HepG2 (cell line): ENCODE measurements around the gene SEPHS1. TPM values are rescaled to one million over a fixed set of nuclear protein-coding genes. Genes with fewer than 3 reads are reported as not detected.

Source experiments
- GATAD2A ChIP-seq: IDR thresholded peaks from 2 replicates; pipeline ENCODE4 v1.6.1; 2016
- GMEB1 ChIP-seq: sonication (generic); formaldehyde crosslinking; IDR thresholded peaks from 2 replicates; pipeline ENCODE4 v1.5.1; 2020; ENCODE audit warnings: missing genetic modification reagents, mild to moderate bottlenecking, borderline replicate concordance
- PITX1 ChIP-seq: sonication (generic); formaldehyde crosslinking; IDR thresholded peaks from 2 replicates; pipeline ENCODE4 v1.5.1; 2020; ENCODE audit warnings: mild to moderate bottlenecking, missing genetic modification reagents
- RXRA ChIP-seq: sonication (generic); formaldehyde crosslinking; IDR thresholded peaks from 2 replicates; pipeline ENCODE4 v1.5.1; 2020; ENCODE audit warnings: missing genetic modification reagents
- ZGPAT ChIP-seq: IDR thresholded peaks from 2 replicates; pipeline ENCODE4 v1.6.1; 2016; ENCODE audit warnings: mild to moderate bottlenecking
- ZKSCAN5 ChIP-seq: sonication (generic); formaldehyde crosslinking; IDR thresholded peaks from 2 replicates; pipeline ENCODE4 v1.5.1; 2020; ENCODE audit warnings: mild to moderate bottlenecking, missing genetic modification reagents
- ZMYM4 ChIP-seq: sonication (generic); formaldehyde crosslinking; IDR thresholded peaks from 2 replicates; pipeline ENCODE4 v1.8.1; 2023; ENCODE audit warnings: mild to moderate bottlenecking, missing genetic modification reagents
- ZNF24 ChIP-seq: fragments of 450-650 bp; IDR thresholded peaks from 2 replicates; pipeline ENCODE4 v1.6.1; 2017; ENCODE audit warnings: antibody characterized with exemption, mild to moderate bottlenecking
- ZNF333 ChIP-seq: sonication (generic); formaldehyde crosslinking; IDR thresholded peaks from 2 replicates; pipeline ENCODE4 v1.4.0; 2020; ENCODE audit warnings: mild to moderate bottlenecking, missing genetic modification reagents, borderline replicate concordance
- ZNF563 ChIP-seq: sonication (generic); formaldehyde crosslinking; IDR thresholded peaks from 2 replicates; pipeline ENCODE4 v1.8.0; 2022; ENCODE audit warnings: mild to moderate bottlenecking, moderate library complexity, missing genetic modification reagents
- ZNF747 ChIP-seq: sonication (generic); formaldehyde crosslinking; IDR thresholded peaks from 2 replicates; pipeline ENCODE4 v1.8.1; 2023; ENCODE audit warnings: missing genetic modification reagents, mild to moderate bottlenecking, borderline replicate concordance
- polyA plus RNA-seq, 8 experiments: library from polyadenylated mRNA; depleted of rRNA in 3 of 8; stranded (reverse) in 7 of 8; unstranded in 1 of 8; fragments of >200 nt; fragmentation: Illumina TruSeq in 4 of 8; extraction: Trizol in 4 of 8; gene quantifications; 2 replicates each; pipeline versions ENCODE4 v1.2.1 to v1.2.3, GENCODE V29; 2011 to 2016; ENCODE audit warnings: low read depth in 4 of 8, missing spikeins in 1 of 8, mixed read lengths in 1 of 8; ENCODE audit not compliant: insufficient read depth in 1 of 8
- total RNA-seq, 5 experiments: library from RNA; depleted of rRNA; stranded (reverse); fragments of >200 nt; fragmentation: Illumina TruSeq; extraction: Trizol; gene quantifications; 2 replicates each; pipeline ENCODE4 v1.2.3, GENCODE V29; 2016; ENCODE audit warnings: low read depth in 1 of 5
- TF ChIP-seq, protein P1 (sequence below): sonication (generic); formaldehyde crosslinking; IDR thresholded peaks from 2 replicates; pipeline ENCODE4 v1.5.0; 2020; ENCODE audit warnings: mild to moderate bottlenecking, missing genetic modification reagents, borderline replicate concordance
- TF ChIP-seq, protein P2 (sequence below): sonication (generic); formaldehyde crosslinking; IDR thresholded peaks from 2 replicates; pipeline ENCODE4 v1.4.0; 2020; ENCODE audit warnings: missing genetic modification reagents

SEPHS1 gene
- total and polyA plus RNA-seq, 2 of the 13 experiments (the other 11 are each of a cell fraction or from before 2014, with no cell fraction given) = 57.8 to 61.5 TPM

- TF ChIP-seq, protein P1, sequence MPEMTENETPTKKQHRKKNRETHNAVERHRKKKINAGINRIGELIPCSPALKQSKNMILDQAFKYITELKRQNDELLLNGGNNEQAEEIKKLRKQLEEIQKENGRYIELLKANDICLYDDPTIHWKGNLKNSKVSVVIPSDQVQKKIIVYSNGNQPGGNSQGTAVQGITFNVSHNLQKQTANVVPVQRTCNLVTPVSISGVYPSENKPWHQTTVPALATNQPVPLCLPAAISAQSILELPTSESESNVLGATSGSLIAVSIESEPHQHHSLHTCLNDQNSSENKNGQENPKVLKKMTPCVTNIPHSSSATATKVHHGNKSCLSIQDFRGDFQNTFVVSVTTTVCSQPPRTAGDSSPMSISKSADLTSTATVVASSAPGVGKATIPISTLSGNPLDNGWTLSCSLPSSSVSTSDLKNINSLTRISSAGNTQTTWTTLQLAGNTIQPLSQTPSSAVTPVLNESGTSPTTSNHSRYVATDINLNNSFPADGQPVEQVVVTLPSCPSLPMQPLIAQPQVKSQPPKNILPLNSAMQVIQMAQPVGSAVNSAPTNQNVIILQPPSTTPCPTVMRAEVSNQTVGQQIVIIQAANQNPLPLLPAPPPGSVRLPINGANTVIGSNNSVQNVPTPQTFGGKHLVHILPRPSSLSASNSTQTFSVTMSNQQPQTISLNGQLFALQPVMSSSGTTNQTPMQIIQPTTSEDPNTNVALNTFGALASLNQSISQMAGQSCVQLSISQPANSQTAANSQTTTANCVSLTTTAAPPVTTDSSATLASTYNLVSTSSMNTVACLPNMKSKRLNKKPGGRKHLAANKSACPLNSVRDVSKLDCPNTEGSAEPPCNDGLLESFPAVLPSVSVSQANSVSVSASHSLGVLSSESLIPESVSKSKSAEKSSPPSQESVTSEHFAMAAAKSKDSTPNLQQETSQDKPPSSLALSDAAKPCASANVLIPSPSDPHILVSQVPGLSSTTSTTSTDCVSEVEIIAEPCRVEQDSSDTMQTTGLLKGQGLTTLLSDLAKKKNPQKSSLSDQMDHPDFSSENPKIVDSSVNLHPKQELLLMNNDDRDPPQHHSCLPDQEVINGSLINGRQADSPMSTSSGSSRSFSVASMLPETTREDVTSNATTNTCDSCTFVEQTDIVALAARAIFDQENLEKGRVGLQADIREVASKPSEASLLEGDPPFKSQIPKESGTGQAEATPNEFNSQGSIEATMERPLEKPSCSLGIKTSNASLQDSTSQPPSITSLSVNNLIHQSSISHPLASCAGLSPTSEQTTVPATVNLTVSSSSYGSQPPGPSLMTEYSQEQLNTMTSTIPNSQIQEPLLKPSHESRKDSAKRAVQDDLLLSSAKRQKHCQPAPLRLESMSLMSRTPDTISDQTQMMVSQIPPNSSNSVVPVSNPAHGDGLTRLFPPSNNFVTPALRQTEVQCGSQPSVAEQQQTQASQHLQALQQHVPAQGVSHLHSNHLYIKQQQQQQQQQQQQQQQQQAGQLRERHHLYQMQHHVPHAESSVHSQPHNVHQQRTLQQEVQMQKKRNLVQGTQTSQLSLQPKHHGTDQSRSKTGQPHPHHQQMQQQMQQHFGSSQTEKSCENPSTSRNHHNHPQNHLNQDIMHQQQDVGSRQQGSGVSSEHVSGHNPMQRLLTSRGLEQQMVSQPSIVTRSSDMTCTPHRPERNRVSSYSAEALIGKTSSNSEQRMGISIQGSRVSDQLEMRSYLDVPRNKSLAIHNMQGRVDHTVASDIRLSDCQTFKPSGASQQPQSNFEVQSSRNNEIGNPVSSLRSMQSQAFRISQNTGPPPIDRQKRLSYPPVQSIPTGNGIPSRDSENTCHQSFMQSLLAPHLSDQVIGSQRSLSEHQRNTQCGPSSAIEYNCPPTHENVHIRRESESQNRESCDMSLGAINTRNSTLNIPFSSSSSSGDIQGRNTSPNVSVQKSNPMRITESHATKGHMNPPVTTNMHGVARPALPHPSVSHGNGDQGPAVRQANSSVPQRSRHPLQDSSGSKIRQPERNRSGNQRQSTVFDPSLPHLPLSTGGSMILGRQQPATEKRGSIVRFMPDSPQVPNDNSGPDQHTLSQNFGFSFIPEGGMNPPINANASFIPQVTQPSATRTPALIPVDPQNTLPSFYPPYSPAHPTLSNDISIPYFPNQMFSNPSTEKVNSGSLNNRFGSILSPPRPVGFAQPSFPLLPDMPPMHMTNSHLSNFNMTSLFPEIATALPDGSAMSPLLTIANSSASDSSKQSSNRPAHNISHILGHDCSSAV (CRISPR knock-in tag) = no peak
- TF ChIP-seq RXRA (CRISPR knock-in tag) (no peak), ZKSCAN5 (CRISPR knock-in tag) (no peak), GATAD2A (CRISPR knock-in tag) (peak; percentile 93), ZNF747 (CRISPR knock-in tag) (no peak), GMEB1 (CRISPR knock-in tag) (no peak), ZMYM4 (CRISPR knock-in tag) (peak; percentile 17; the same call in 1 of the 2 replicates), PITX1 (CRISPR knock-in tag) (no peak), ZNF24 (no peak), ZNF563 (no peak), ZNF333 (CRISPR knock-in tag) (no peak), ZGPAT (peak; percentile 44)
- TF ChIP-seq, protein P2, sequence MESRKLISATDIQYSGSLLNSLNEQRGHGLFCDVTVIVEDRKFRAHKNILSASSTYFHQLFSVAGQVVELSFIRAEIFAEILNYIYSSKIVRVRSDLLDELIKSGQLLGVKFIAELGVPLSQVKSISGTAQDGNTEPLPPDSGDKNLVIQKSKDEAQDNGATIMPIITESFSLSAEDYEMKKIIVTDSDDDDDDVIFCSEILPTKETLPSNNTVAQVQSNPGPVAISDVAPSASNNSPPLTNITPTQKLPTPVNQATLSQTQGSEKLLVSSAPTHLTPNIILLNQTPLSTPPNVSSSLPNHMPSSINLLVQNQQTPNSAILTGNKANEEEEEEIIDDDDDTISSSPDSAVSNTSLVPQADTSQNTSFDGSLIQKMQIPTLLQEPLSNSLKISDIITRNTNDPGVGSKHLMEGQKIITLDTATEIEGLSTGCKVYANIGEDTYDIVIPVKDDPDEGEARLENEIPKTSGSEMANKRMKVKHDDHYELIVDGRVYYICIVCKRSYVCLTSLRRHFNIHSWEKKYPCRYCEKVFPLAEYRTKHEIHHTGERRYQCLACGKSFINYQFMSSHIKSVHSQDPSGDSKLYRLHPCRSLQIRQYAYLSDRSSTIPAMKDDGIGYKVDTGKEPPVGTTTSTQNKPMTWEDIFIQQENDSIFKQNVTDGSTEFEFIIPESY = no peak
Observed at GRCh38 chr10:13291821-13292773, 56.0 kb downstream of the SEPHS1 start (continued).
